Measurements from ENCODE around the gene ZNF445.

Gene ZNF445

DNA sequence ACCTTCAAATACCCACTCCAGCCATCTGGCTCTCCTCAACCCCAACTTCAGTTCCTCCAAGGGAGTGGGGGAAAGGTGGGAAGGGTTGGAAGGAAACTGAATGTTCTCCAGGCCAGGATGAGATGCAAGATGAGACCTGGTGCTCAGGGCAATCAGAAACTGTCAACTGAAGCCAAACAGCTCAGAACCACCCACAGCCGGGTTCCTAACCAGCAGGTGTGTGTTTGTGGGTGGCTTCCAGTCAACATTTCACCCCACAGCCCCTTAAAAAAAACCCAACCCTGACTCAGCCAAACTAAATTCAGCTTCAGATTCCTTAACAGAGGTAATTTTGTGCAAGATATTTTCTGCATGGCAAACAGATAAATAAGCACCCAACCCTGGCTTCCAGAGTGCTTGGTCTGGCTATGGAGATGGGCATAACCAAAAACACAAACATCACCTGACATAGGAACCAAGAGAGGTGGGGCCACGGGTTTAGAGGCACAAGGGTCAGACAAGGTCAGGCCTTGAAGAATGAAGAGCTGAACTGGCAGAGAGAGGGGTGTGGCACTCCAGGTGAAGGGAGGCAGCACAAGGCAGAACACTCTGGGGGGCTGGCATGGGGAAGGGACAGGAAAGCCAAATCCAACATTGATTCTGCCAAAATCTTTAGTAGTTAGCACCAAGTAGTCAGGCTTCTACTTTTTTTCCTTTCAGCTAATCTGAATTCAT, 34.7 kb downstream of the ZNF445 start:
- Histone ChIP-seq H3K4me1 (ENCODE audit: control insufficient read depth in 1 of 2, insufficient read depth in 2 of 2, low read length in 2 of 2) (peaks cover 20 to 23% of the 10 kb centered on the region in 2 donors), H3K36me3 (ENCODE audit: control insufficient read depth in 1 of 2, insufficient read depth in 2 of 2, low read length in 2 of 2) (peaks cover 14 to 49% of the 10 kb centered on the region in 2 donors), H3K9ac (ENCODE audit: low read depth in 1 of 2, low read length in 2 of 2) (no peak overlapping the region), H3K4me3 (ENCODE audit: low read depth in 1 of 2, low read length in 2 of 2) (no peak overlapping the region), H3K27ac (ENCODE audit: low read depth, low read length) (no peak overlapping the region), H3K9me3 (ENCODE audit: control insufficient read depth in 1 of 2, low read length in 2 of 2) (no peaks in the 10 kb centered on the region), H3K27me3 (ENCODE audit: control insufficient read depth in 1 of 2, insufficient read depth in 2 of 2, low read length in 2 of 2) (no peaks in the 10 kb centered on the region)

DNA sequence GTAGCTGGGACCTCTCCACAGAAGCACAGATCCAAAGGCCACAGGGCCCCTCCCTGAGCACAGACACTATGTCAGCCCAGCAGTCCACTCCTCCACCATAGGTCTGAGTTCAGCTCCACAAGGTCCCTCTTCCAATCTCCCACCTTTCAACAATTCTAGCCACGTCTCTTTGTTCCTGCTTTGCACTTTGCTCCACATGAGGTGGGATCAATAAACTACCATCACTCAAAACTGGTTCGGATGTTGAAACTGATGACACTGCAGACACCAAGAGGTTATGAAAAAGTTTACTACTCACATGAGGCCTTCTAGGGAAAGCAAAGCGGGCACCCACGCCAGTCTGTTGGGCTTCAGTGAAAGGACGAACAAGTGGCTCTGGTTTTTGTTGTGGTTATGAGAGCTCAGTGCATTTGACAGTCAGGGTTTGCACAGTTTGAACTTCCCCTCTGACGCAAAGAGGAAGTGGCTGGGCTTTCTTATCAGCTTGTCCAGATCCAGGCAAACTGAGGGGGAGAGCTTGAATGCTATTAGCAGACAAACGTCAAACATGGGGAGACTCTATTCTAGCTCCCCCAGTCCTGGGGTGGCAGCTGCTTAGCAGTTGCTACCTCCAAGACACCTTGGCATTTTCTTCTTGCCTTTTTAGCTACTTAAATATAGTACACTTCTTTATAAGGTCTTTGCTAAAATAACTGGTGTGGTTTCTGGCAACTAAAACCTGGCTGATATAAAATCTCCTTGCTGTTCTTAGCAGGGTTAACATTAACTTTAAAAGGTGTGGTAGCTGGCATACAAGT, 37.8 kb downstream of the ZNF445 start:
- H3K9me3 ChIP-seq (ENCODE audit: control insufficient read depth in 1 of 2, low read length in 2 of 2), result no peaks in the 10 kb centered on the region
- peaks cover 20 to 23% of the 10 kb centered on the region in 2 donors for H3K4me1 ChIP-seq (ENCODE audit: control insufficient read depth in 1 of 2, insufficient read depth in 2 of 2, low read length in 2 of 2)
- peaks cover 0 to 18% of the 10 kb centered on the region in 2 donors for H3K36me3 ChIP-seq (ENCODE audit: control insufficient read depth in 1 of 2, insufficient read depth in 2 of 2, low read length in 2 of 2)
- H3K9ac ChIP-seq (ENCODE audit: low read depth in 1 of 2, low read length in 2 of 2), result peak overlapping the region; percentile 40 to 57
- H3K27me3 ChIP-seq (ENCODE audit: control insufficient read depth in 1 of 2, insufficient read depth in 2 of 2, low read length in 2 of 2), result no peaks in the 10 kb centered on the region
- peak overlapping the region; percentile 55 to 61 for H3K4me3 ChIP-seq (ENCODE audit: low read depth in 1 of 2, low read length in 2 of 2)
- peak overlapping the region; percentile 77 for H3K27ac ChIP-seq (ENCODE audit: low read depth, low read length)

DNA sequence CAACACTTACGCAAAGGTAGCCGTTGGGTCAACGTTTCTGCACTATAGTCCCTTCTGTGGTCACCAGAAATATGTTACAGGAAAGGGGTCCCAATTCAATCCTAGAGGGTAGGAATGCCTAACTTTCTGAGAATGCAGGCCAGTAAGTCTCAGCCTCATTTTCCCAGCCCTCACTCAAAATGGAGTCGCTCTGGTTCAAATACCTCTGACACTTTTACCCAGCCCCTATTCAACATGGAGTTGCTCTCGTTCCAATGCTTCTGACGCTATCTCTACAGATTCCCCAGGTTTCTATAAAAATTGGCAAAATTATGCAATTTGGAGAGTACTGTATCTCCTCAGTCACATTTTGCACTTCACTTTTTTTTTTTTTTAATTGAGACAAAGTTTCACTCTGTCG, 39.7 kb downstream of the ZNF445 start:
- peaks cover 20 to 23% of the 10 kb centered on the region in 2 donors for H3K4me1 ChIP-seq (ENCODE audit: control insufficient read depth in 1 of 2, insufficient read depth in 2 of 2, low read length in 2 of 2)
- H3K36me3 ChIP-seq (ENCODE audit: control insufficient read depth in 1 of 2, insufficient read depth in 2 of 2, low read length in 2 of 2), result peaks cover 0 to 8% of the 10 kb centered on the region in 2 donors
- H3K27ac ChIP-seq (ENCODE audit: low read depth, low read length), result no peak overlapping the region
- H3K27me3 ChIP-seq (ENCODE audit: control insufficient read depth in 1 of 2, insufficient read depth in 2 of 2, low read length in 2 of 2), result no peaks in the 10 kb centered on the region
- H3K9me3 ChIP-seq (ENCODE audit: control insufficient read depth in 1 of 2, low read length in 2 of 2), result no peaks in the 10 kb centered on the region
- no peak overlapping the region for H3K4me3 ChIP-seq (ENCODE audit: low read depth in 1 of 2, low read length in 2 of 2)
- H3K9ac ChIP-seq (ENCODE audit: low read depth in 1 of 2, low read length in 2 of 2), result no peak overlapping the region

DNA sequence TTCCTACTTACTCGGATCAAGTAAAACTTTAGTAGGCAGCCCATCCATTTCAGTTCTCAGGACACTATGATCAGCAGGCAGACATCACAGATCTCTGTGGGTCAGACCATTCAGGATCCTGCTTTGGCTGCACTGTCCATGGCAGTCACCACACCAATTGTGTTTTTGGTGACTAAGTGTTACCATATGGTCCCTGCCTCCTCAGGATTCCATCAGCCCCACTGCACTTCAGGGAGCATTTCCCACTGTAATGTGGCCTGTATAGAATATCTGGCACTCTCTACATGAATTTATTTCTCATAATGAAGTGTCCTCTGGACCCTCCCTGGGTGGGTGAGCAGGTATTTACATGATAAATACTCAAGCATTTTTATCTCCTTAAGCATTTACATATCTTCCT, 41.3 kb downstream of the ZNF445 start:
- no peaks in the 10 kb centered on the region for H3K9me3 ChIP-seq (ENCODE audit: control insufficient read depth in 1 of 2, low read length in 2 of 2)
- H3K4me3 ChIP-seq (ENCODE audit: low read depth in 1 of 2, low read length in 2 of 2), result no peak overlapping the region
- H3K27me3 ChIP-seq (ENCODE audit: control insufficient read depth in 1 of 2, insufficient read depth in 2 of 2, low read length in 2 of 2), result no peaks in the 10 kb centered on the region
- H3K36me3 ChIP-seq (ENCODE audit: control insufficient read depth in 1 of 2, insufficient read depth in 2 of 2, low read length in 2 of 2), result no peaks in the 10 kb centered on the region
- peaks cover 18 to 22% of the 10 kb centered on the region in 2 donors for H3K4me1 ChIP-seq (ENCODE audit: control insufficient read depth in 1 of 2, insufficient read depth in 2 of 2, low read length in 2 of 2)
- H3K27ac ChIP-seq (ENCODE audit: low read depth, low read length), result no peak overlapping the region
- H3K9ac ChIP-seq (ENCODE audit: low read depth in 1 of 2, low read length in 2 of 2), result no peak overlapping the region

DNA sequence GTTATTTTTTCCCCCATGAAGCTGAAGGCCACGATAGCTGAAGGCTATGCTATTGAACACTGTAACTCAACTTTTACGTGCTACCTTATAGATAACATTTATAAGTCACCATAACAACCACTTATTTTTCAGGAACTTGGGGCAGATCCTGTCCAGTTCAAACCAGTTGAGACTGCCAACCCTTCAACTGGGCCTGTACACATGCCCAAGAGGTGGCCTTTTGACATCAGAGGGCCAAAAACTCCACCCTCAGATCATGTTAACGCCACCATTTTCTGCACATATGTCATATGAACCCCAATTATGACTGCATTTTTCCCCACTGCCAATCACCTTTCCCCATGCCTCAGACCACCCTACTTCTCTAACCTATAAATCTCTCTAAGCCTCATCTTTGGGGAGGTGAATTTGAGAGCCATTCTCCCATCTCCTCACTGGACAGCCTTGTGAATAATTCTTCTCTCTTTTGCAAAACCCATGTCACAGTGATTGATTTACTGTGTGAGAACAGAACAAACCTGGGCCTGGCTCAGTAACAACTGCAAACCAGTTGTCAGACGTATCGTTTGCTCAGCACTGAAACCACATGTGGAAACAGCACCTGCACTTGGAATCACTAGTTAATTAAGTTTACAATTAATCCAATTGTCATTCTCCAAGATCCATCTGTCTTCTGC, 42.5 kb downstream of the ZNF445 start:
- H3K9ac ChIP-seq (ENCODE audit: low read depth in 1 of 2, low read length in 2 of 2), result no peak overlapping the region
- H3K27ac ChIP-seq (ENCODE audit: low read depth, low read length), result no peak overlapping the region
- H3K36me3 ChIP-seq (ENCODE audit: control insufficient read depth in 1 of 2, insufficient read depth in 2 of 2, low read length in 2 of 2), result no peaks in the 10 kb centered on the region
- no peaks in the 10 kb centered on the region for H3K9me3 ChIP-seq (ENCODE audit: control insufficient read depth in 1 of 2, low read length in 2 of 2)
- H3K4me1 ChIP-seq (ENCODE audit: control insufficient read depth in 1 of 2, insufficient read depth in 2 of 2, low read length in 2 of 2), result peaks cover 10% of the 10 kb centered on the region in 2 donors
- H3K4me3 ChIP-seq (ENCODE audit: low read depth in 1 of 2, low read length in 2 of 2), result no peak overlapping the region
- H3K27me3 ChIP-seq (ENCODE audit: control insufficient read depth in 1 of 2, insufficient read depth in 2 of 2, low read length in 2 of 2), result no peaks in the 10 kb centered on the region

DNA sequence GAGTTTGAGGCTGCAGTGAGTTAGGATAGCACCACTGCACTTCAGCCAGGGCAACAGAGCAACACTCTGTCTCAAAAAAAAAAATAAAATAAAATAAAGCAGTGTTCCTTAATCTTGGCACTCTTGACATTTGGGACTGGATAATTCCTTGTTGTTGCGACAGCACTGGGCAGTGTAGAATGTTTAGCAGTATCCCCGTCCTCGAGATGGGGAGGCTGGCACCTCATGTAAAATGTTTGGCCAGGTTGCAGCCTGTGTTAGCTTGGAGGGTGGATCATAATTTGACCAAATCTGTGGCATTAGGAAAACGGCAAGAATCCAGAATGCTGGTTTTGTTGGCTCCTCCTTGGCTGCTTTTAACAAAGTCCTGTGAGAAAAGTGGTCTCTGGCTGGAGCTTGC, 47.0 kb downstream of the ZNF445 start:
- Histone ChIP-seq H3K27ac (ENCODE audit: low read depth, low read length) (no peak overlapping the region), H3K9ac (ENCODE audit: low read depth in 1 of 2, low read length in 2 of 2) (no peak overlapping the region), H3K4me1 (ENCODE audit: control insufficient read depth in 1 of 2, insufficient read depth in 2 of 2, low read length in 2 of 2) (no peaks in the 10 kb centered on the region), H3K9me3 (ENCODE audit: control insufficient read depth in 1 of 2, low read length in 2 of 2) (no peaks in the 10 kb centered on the region), H3K36me3 (ENCODE audit: control insufficient read depth in 1 of 2, insufficient read depth in 2 of 2, low read length in 2 of 2) (no peaks in the 10 kb centered on the region), H3K4me3 (ENCODE audit: low read depth in 1 of 2, low read length in 2 of 2) (no peak overlapping the region), H3K27me3 (ENCODE audit: control insufficient read depth in 1 of 2, insufficient read depth in 2 of 2, low read length in 2 of 2) (no peaks in the 10 kb centered on the region)

DNA sequence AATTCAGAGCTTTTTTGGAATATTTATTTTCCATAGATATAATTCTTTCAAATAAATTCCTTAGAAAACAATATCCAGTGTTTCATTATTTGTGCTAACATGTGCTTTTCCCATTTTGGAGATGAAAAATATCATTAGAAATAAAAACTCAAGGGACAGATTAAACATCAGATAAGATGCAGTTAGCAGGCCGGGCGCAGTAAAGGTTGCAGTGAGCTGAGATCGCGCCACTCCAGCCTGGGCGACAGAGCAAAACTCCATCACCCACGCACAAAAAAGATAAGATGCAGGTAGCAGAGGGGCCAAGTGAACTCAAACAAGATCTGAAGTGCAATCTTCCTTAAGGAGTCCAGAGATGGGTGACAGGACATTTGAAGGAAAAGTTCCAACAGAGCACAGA, 48.0 kb downstream of the ZNF445 start:
- Histone ChIP-seq H3K9ac (ENCODE audit: low read depth in 1 of 2, low read length in 2 of 2) (no peak overlapping the region), H3K36me3 (ENCODE audit: control insufficient read depth in 1 of 2, insufficient read depth in 2 of 2, low read length in 2 of 2) (no peaks in the 10 kb centered on the region), H3K4me1 (ENCODE audit: control insufficient read depth in 1 of 2, insufficient read depth in 2 of 2, low read length in 2 of 2) (no peaks in the 10 kb centered on the region), H3K27me3 (ENCODE audit: control insufficient read depth in 1 of 2, insufficient read depth in 2 of 2, low read length in 2 of 2) (no peaks in the 10 kb centered on the region), H3K9me3 (ENCODE audit: control insufficient read depth in 1 of 2, low read length in 2 of 2) (no peaks in the 10 kb centered on the region), H3K4me3 (ENCODE audit: low read depth in 1 of 2, low read length in 2 of 2) (no peak overlapping the region), H3K27ac (ENCODE audit: low read depth, low read length) (no peak overlapping the region)

DNA sequence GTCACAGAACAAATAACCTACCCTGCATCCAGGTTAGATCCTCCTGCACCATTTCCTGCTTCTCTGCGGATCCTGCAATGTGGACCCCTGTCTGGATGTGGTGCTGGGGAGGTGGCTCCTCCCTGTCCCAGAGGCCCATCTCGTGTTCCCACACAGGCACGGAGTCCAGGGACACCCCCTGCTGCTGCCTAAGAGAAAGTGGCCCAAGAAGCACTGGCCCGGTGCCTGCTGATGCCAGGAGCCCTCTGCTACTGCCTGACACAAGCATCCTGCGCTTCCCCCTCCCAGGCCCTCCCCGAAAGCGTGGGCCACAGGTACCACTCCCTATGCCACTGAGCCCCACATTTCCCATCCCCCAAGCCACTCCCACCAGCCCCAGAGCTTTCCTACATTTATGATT, 48.6 kb downstream of the ZNF445 start:
- H3K27ac ChIP-seq (ENCODE audit: low read depth, low read length), result no peak overlapping the region
- H3K4me1 ChIP-seq (ENCODE audit: control insufficient read depth in 1 of 2, insufficient read depth in 2 of 2, low read length in 2 of 2), result no peaks in the 10 kb centered on the region
- no peak overlapping the region for H3K4me3 ChIP-seq (ENCODE audit: low read depth in 1 of 2, low read length in 2 of 2)
- no peaks in the 10 kb centered on the region for H3K36me3 ChIP-seq (ENCODE audit: control insufficient read depth in 1 of 2, insufficient read depth in 2 of 2, low read length in 2 of 2)
- H3K9ac ChIP-seq (ENCODE audit: low read depth in 1 of 2, low read length in 2 of 2), result no peak overlapping the region
- no peaks in the 10 kb centered on the region for H3K9me3 ChIP-seq (ENCODE audit: control insufficient read depth in 1 of 2, low read length in 2 of 2)
- no peaks in the 10 kb centered on the region for H3K27me3 ChIP-seq (ENCODE audit: control insufficient read depth in 1 of 2, insufficient read depth in 2 of 2, low read length in 2 of 2)

DNA sequence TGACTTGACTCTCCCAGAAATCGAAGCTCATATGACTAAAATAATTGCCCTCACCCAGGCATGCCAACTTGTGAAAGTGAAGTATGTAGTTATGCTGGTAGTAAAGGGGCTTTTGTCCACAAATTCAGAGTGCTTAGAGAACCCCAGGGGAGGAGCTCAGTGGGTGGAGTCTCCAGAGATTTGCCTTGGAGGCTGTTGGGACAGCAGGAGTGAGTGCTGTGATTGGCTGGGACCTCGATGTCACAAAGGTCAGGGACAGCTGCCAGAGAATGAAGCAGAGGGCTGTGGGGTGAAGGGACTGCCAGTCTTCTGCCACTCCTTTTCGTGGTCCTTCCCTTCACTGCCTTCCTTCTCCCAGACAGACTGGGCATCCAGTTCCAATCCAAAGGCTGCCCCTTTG, 49.8 kb downstream of the ZNF445 start:
- H3K9ac ChIP-seq (ENCODE audit: low read depth in 1 of 2, low read length in 2 of 2), result no peak overlapping the region
- H3K27ac ChIP-seq (ENCODE audit: low read depth, low read length), result no peak overlapping the region
- no peaks in the 10 kb centered on the region for H3K27me3 ChIP-seq (ENCODE audit: control insufficient read depth in 1 of 2, insufficient read depth in 2 of 2, low read length in 2 of 2)
- H3K4me1 ChIP-seq (ENCODE audit: control insufficient read depth in 1 of 2, insufficient read depth in 2 of 2, low read length in 2 of 2), result no peaks in the 10 kb centered on the region
- H3K4me3 ChIP-seq (ENCODE audit: low read depth in 1 of 2, low read length in 2 of 2), result no peak overlapping the region
- no peaks in the 10 kb centered on the region for H3K9me3 ChIP-seq (ENCODE audit: control insufficient read depth in 1 of 2, low read length in 2 of 2)
- H3K36me3 ChIP-seq (ENCODE audit: control insufficient read depth in 1 of 2, insufficient read depth in 2 of 2, low read length in 2 of 2), result no peaks in the 10 kb centered on the region

DNA sequence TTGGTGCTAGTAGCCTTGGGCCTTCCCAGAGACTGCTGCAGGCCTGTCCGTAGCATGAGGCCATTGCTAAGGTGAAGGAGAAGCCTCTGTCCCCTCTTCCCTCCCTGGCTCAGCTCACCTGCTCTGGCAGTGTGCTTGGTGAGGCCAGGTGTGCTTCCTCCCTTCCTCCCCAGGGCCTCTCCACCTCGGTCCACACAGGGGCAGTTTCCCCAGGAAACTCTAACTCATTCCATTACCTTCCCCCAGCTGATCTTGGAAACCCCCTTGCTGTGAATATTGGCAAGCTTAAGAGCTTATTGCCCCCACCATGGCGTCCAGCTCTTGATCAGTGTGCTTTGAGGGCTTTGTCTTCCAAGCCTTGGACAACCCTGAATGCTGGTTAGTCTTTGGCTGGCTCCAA, 52.7 kb downstream of the ZNF445 start:
- Histone ChIP-seq H3K27me3 (ENCODE audit: control insufficient read depth in 1 of 2, insufficient read depth in 2 of 2, low read length in 2 of 2) (no peaks in the 10 kb centered on the region), H3K4me1 (ENCODE audit: control insufficient read depth in 1 of 2, insufficient read depth in 2 of 2, low read length in 2 of 2) (peaks cover 0 to 7% of the 10 kb centered on the region in 2 donors), H3K9me3 (ENCODE audit: control insufficient read depth in 1 of 2, low read length in 2 of 2) (no peaks in the 10 kb centered on the region), H3K36me3 (ENCODE audit: control insufficient read depth in 1 of 2, insufficient read depth in 2 of 2, low read length in 2 of 2) (no peaks in the 10 kb centered on the region), H3K4me3 (ENCODE audit: low read depth in 1 of 2, low read length in 2 of 2) (no peak overlapping the region), H3K9ac (ENCODE audit: low read depth in 1 of 2, low read length in 2 of 2) (no peak overlapping the region), H3K27ac (ENCODE audit: low read depth, low read length) (no peak overlapping the region)
